Stimulated activated CD4-positive, alpha-beta T cell treated with anti-CD3 and anti-CD28 coated beads, Interleukin-1b, Interleukin-23, amount 100 ng/mL, for 24 hours (primary cell): ENCODE results near the gene ZNF579.
A peak's percentile ranks its signal among the peaks of the same experiment; 100 is the strongest.

Experiments
- DNase-seq, 4 experiments: peaks; one replicate each; pipeline ENCODE4 v3.0.0-alpha.2; 2020; ENCODE audit warnings: low read depth in 4 of 4, low spot score in 1 of 4

ZNF579 gene, protein sequence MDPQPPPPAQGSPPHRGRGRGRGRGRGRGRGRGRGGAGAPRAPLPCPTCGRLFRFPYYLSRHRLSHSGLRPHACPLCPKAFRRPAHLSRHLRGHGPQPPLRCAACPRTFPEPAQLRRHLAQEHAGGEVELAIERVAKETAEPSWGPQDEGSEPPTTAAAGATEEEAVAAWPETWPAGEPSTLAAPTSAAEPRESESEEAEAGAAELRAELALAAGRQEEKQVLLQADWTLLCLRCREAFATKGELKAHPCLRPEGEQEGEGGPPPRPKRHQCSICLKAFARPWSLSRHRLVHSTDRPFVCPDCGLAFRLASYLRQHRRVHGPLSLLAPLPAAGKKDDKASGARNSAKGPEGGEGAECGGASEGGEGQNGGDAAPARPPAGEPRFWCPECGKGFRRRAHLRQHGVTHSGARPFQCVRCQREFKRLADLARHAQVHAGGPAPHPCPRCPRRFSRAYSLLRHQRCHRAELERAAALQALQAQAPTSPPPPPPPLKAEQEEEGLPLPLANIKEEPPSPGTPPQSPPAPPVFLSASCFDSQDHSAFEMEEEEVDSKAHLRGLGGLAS

DNA sequence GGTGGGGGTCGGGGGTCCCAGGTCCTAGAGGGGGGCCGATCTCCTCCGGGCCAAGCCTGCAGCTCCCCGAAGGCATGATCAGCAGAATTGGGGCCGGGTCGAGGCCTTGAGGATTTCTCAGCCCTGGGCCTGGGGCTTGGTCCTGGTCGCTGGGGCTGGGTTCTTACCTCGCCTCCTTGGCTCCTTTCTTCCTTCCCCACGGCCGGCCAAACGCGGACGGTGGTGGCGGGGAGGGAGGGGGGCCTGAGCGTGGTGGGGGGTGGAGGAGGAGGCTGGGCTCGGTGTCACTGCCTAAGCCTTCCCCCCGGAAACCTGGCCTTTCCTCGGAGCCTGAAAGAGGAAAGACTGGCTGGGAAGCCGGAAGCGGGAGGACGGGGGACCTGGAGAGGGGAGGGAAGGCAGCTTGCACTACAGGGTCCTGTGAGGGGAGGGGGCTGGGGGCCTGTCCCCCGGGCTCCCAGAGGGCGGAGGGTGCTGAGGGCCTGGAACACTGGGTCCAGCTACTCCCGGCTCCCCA lies at the start of gene ZNF579:
TSS of gene ZNF579 (minus strand) at position 221 of the 517 bp plus-strand sequence. CDS start 1,209 bp downstream, outside the sequence.
- peak; percentile 59 to 81 (median 76) for DNase-seq

DNA sequence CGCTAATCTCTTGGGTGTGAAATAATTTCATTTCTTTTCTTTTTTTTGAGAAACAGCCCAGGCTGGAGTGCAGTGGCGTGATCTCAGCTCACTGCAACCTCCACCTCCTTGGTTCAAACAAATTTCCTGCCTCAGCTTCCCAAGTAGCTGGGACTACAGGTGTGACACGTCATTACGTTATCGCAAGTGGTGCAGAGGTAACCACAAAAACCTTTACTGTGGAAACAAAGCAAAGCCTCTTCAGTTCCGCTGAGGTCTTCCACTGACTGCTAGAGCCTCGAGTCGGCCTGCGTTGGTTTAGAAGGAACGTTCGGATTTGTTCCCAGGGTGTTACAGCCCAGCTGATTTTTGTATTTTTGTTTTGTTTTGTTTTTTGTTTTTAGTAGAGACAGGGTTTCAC lies 45.7 kb upstream of the ZNF579 start:
- no peak for DNase-seq

DNA sequence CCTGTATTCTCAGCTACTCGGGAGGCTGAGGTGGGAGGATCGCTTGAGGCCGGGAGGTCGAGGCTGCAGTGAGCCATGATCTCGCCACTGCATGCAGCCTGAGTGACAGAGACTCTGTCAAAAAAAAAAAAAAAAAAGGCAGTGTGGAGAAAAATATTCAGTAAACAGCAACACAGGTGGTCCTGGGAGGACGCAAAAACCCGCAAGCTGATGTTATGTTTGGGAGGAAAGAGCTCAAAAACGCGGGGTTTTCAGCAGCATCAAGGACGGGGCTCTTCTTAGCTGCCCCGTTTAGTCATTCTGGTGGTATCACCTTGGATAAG lies 44.3 kb upstream of the ZNF579 start:
- no peak for DNase-seq

DNA sequence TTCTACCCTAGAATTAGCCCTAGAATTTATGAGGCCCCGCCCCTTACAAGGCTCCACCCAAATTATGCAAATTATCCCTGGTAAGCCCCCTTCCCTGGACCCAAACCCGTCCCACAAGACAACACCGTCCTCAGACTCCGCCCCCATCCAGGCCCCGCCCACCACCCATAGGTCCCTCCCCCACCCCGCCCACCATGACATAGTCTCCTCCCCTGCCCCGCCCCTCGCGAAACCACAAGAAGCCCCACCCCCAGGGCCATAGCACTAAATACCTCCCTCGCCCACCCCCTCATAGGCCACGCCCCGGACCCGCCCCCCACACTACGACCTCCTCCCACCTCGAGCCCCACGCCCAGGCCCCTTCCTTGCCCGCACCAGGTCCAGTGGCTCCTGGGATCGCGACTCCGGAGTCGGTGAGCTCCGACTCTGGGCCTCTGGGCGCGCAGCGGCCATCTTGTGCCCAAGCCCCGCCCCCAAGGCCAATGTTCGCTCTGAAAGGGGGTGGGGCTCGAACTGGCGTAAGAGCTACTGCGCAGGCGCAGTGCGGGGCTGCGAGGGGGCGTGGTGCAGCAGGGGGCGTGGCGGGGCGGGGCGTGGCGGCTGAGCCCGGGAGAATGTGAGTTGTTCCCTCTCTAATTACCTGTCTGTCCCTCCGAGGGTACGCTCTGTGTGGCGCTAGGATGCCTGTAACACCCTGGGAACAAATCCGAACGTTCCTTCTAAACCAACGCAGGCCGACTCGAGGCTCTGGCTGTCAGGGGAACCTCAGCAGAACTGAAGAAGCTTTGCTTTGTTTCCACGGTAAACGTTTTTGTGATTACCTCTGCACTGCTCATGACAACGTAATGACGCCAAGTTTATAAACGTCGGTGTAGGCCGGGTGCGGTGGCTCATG lies 43.7 kb upstream of the ZNF579 start, which contains the start of gene ZNF784:
TSS of gene ZNF784 (minus strand) at position 458 of the 895 bp plus-strand sequence. CDS start at position 453, 5 bp downstream.
- DNase-seq: peak; percentile 89 to 96 (median 90)

DNA sequence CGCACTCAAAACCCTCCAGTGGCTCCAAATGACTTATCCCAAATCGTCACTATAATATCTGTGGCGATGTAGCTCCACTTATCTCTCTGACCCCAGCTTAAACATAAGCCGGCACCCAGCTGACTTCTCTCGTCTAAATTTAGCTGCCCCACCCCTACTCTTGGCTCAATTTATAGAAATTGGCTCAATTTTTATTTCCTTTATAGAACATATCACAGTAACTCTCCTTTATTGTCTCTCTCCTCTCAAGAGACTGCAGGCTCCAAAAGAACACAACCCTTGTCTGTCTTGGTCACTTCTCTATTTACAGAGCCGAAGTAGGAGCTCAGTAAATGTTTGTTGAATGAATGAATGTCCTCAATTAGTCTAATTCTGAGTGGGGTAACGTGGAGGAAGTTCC lies 42.9 kb upstream of the ZNF579 start:
- DNase-seq: no peak

DNA sequence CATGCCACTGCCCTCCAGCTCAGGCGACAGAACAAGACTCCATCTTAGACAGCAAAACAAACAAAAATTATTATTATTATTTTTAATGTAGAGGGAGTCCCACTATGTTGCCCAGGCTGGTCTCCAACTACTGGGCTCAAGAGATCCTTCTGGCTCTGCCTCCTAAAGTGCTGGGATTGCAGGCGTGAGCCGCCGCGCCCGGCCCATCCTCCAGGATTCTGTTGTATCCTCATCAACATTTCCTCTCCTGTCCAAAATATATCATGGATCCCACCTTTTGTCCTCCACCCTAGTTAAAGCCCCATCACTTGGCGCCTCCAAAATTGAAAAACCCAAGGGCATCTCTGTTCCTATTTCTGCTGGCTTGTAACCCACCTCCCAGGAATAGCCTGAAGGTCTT lies 42.5 kb upstream of the ZNF579 start:
- DNase-seq: no peak

DNA sequence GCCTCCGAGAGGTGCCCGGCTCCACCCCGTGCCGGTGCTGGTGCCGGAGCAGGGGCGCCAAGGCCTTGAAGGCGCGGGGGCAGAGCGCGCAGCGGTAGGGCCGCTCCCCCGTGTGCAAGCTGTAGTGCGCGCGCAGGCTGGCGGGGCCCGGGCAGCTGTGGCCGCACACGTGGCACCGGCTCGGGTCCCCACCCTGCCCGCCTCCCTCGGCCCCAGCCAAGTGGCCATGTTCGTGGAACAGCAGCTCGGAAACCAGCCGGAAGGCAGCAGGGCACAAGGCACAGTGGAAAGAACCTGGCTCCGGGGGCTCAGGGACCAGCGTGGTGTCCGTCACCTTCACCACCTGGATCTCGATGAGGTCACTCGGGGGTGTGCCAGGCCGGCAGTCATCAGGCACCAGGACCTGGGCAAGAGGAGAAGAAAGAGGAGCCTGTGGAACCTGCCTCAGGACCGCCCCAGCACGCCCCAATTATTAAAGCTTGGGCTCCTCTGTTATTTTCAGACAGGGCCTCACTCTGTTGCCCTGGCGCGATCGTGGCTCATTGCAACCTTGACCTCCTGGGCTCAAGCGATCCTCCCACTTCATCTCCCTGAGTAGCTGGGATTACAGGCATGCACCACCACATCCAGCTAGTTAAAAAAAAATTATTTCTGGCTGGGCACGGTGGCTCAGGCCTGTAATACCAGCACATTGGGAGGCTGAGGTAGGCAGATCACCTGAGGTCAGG lies 41.8 kb upstream of the ZNF579 start:
- no peak for DNase-seq

DNA sequence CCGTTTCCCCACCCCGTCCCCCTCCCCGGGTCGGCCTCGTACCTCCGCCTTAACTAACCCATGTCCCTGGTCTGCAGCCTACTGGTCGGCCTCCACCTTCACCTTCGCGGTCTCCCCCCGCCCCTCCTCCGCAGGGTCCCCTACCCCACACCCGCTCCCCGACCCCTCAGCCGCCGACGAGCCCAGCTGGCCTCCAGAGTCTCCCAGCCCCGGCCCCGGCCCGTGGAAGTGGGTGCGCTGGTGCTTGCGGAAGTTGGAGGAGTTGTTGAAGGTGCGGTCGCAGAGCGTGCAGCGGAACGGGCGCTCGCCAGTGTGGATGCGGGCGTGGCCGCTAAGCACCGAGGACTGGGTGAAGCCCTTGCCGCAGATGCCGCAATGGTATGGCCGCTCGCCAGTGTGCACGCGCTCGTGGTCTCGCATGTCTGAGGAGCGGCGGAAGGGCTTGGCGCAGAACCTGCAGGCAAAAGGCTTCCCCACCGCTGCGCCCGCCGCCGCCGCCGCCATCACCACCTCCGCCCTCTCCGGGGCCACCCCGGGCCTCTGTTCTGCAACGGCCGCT lies 41.1 kb upstream of the ZNF579 start:
- no peak for DNase-seq

DNA sequence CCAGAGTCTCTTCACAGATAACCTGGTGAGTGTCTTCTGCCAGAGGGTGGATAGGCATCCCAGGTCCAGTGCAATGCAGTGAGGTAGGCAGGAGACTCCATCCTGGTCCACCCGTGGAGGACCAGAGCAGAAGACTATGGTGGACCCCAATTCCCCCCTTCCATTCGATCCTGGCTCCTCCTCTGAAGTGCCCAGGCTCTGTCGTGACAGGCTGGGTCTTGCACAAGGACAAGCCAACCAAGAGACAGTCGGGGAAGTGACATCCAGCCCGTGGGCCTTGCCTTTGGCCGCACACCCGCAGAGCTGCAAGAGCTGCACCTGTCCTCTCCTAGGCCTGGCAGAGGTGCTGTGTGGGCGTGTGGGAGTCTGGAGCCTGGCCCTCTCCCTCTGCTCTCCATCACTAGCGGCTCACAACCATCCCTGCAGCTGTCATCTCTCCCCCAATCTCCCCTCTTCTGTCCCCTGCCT lies 40.6 kb upstream of the ZNF579 start:
- no peak for DNase-seq

DNA sequence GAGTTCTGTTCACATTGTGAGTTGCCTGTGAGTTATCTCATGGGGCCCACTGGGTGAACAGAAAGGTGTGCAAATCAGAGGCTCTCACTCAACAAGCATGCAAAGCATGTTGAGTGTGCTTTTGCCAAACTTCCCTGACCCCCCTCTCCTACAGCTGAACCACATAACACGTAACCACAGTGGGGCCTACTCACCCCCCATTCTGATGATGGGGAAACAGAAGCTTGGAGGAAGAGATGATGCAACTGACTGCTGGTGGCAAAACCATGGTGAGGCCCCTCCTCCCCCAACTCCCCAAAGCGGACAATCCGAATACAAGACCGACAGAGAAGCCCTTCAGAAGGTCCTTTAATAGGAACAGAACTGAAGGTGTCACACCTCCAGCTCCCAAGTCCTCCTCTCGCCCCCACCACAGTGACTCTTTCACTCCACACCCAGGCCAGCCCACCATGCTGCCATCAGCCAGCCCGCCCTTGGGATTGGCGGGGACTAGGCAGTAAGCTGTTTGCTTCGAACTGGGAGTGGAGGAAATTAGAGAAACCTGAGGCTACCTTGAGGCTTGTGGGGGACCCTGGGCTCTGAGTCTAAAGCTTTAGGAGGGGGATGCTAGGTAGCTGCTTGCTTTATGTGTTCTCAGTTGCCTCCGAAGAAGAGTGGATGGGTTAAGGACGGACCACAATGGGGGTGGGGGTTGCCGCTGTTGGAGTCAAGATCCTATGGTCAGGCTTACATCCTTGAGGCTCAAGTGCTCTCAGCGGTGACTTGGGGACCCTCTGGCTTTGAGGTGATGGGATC lies 40.0 kb upstream of the ZNF579 start:
- no peak for DNase-seq

DNA sequence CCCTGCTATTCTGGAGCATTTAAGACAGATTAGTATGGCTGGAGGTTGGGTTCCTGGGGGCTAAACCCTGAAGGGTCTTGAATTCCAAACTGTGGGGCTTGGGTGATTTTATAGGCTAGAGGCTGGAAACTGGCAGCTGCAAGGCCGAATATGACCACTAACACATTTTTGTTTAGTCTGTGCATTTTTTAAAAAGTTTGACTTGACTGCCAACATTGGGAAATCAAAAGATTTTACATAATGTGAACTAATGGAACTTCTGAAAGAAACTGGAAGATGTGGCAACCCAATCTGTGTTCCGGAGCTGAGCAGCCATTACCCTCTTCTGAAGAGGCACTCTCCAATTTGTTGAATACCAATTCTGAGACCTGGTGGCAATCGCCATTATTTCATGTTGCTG lies 38.6 kb upstream of the ZNF579 start:
- no peak for DNase-seq

DNA sequence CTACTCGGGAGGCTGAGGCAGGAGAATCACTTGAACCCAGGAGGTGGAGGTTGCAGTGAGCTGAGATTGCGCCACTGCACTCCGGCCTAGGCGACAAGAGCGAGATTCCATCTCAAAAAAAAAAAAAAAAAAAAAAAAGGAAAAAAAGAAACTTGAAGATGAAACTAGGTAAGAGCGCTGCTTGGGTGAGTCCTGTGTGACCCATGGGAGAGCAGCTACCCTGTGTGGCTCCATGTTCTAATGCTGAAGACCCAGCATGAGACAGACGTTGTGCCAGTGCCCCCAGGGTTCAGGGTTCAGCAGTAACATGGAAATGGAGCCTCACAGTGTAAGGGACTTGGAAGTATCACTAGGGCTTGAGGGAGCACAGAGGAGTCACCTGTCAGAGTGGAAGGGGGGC lies 37.8 kb upstream of the ZNF579 start:
- no peak for DNase-seq

DNA sequence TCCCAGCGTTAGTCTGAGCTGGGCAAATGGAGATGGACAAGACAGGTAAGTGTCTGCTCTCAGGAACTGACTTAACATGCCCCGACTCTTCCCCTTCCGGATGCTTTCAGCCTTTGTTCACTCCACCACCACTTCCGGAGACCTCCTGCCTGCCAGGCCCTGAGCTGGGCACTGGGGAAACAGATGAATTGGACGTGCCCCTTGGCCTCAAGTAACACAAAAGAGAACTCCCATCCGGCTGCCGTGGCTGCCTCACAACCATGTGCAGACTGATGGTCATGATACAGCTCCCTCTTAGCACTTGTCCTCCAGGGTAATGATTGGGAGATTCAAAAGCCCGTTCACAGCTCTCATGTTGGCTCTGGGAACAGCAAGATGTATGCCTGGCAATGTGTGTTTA lies 36.8 kb upstream of the ZNF579 start:
- DNase-seq: no peak

DNA sequence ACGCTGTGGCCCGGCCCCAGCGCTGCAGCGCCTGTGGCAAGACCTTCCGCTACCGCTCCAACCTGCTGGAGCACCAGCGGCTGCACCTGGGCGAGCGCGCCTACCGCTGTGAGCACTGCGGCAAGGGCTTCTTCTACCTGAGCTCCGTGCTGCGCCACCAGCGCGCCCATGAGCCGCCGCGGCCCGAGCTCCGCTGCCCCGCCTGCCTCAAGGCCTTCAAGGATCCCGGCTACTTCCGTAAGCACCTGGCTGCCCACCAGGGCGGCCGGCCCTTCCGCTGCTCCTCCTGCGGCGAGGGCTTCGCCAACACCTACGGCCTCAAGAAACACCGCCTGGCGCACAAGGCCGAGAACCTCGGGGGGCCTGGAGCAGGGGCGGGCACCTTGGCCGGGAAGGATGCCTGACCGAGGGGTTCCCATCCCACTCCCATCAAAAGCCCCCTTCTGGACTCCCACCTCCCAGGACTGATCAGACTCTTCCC lies 35.8 kb upstream of the ZNF579 start:
- no peak for DNase-seq

DNA sequence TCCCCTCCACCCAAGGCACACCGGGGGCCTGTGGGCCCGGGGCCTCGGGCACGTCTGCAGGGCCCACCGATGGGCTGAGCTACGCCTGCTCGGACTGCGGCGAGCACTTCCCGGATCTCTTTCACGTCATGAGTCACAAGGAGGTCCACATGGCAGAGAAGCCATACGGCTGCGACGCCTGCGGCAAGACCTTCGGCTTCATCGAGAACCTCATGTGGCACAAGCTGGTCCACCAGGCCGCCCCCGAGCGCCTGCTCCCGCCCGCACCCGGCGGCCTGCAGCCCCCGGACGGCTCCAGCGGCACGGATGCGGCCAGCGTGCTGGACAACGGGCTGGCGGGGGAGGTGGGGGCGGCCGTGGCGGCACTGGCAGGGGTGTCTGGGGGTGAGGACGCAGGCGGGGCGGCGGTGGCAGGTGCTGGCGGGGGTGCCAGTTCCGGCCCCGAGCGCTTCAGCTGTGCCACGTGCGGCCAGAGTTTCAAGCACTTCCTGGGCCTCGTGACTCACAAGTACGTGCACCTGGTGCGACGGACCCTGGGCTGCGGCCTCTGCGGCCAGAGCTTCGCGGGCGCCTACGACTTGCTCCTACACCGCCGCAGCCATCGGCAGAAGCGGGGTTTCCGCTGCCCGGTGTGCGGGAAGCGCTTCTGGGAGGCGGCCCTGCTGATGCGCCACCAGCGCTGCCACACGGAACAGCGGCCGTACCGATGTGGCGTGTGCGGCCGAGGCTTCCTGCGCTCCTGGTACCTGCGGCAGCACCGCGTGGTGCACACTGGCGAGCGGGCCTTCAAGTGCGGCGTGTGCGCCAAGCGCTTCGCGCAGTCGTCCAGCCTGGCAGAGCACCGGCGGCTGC lies 35.1 kb upstream of the ZNF579 start:
- DNase-seq: no peak

DNA sequence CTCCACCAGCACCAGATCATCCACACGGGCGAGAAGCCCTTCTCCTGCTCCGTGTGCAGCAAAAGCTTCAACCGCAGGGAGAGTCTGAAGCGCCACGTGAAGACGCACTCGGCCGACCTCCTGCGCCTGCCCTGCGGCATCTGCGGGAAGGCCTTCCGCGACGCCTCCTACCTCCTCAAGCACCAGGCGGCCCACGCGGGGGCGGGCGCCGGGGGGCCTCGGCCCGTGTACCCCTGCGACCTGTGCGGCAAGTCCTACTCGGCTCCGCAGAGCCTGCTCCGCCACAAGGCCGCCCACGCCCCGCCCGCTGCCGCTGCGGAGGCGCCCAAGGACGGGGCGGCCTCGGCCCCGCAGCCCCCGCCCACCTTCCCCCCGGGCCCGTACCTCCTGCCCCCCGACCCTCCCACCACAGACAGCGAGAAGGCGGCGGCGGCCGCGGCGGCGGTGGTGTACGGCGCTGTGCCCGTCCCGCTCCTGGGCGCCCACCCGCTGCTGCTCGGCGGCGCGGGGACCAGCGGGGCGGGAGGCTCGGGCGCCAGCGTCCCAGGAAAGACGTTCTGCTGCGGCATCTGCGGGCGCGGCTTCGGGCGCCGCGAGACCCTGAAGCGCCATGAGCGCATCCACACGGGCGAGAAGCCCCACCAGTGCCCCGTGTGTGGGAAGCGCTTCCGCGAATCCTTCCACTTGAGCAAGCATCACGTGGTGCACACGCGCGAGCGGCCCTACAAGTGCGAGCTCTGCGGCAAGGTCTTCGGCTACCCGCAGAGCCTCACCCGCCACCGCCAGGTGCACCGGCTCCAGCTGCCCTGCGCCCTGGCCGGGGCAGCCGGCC lies 34.3 kb upstream of the ZNF579 start:
- no peak for DNase-seq

DNA sequence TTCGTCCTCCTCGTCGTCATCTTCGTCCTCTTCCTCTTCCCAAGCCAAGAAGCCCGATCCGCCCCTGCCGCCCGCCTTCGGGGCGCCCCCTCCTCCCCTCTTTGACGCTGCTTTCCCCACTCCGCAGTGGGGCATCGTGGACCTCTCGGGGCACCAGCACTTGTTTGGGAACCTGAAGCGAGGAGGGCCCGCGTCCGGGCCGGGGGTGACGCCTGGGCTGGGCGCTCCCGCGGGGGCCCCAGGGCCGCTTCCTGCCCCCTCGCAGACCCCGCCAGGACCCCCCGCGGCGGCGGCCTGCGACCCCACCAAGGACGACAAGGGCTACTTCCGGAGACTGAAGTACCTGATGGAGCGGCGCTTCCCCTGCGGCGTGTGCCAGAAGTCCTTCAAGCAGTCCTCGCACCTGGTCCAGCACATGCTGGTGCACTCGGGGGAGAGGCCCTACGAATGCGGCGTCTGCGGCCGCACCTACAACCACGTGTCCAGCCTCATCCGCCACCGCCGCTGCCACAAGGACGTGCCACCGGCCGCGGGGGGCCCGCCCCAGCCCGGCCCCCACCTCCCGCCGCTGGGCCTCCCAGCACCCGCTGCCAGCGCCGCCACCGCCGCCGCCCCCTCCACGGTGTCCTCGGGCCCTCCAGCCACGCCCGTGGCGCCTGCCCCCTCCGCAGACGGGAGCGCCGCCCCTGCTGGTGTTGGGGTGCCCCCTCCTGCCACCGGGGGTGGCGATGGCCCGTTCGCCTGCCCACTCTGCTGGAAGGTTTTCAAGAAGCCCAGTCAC lies 33.5 kb upstream of the ZNF579 start:
- no peak for DNase-seq
